A673 (cell line): Measurements from ENCODE around the gene CREB5.

Source experiments
- EZH2 ChIP-seq: fragments of 200-600 bp; sonication (generic); IDR thresholded peaks from 2 replicates; pipeline ENCODE4 v1.6.1; 2017; ENCODE audit warnings: borderline replicate concordance, low read depth, mild to moderate bottlenecking, mixed read lengths, antibody characterized with exemption, low read length; ENCODE audit not compliant: poor library complexity, severe bottlenecking
- TF ChIP-seq, protein P1 (sequence below): fragments of 300-800, 200-600 bp; sonication (generic); conservative IDR thresholded peaks from 2 replicates; pipeline ENCODE4 v1.5.1; 2017; ENCODE audit warnings: low read depth, mild to moderate bottlenecking, antibody characterized with exemption, low read length, moderate library complexity, mixed read lengths

DNA sequence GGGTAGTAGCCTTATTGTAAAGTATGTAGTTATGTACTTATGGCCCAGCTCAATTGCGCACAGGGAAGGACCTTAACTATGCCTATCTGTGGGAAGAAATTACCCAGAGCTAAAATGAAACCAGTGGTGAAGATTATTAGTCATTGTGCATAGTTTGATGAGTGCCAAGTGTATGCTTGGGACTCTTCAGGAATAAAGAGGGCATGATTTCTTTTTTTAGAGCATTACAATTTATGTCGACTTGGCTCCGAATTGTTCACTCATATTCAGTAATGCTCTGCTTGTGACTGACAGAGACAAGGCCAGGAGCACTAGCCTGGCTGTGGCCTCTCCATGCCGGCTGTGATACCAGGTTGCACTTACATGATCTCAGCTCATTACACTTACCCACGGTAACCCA lies 276.3 kb downstream of the CREB5 start:
- TF ChIP-seq, protein P1, sequence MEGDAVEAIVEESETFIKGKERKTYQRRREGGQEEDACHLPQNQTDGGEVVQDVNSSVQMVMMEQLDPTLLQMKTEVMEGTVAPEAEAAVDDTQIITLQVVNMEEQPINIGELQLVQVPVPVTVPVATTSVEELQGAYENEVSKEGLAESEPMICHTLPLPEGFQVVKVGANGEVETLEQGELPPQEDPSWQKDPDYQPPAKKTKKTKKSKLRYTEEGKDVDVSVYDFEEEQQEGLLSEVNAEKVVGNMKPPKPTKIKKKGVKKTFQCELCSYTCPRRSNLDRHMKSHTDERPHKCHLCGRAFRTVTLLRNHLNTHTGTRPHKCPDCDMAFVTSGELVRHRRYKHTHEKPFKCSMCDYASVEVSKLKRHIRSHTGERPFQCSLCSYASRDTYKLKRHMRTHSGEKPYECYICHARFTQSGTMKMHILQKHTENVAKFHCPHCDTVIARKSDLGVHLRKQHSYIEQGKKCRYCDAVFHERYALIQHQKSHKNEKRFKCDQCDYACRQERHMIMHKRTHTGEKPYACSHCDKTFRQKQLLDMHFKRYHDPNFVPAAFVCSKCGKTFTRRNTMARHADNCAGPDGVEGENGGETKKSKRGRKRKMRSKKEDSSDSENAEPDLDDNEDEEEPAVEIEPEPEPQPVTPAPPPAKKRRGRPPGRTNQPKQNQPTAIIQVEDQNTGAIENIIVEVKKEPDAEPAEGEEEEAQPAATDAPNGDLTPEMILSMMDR: no peak
- no peak for TF ChIP-seq EZH2
